NK-92 (cell line): ENCODE measurements around the gene NKD2.
"Not testable (repeated sequence)": the region's sequence is repeated elsewhere in the genome, so short reads cannot be mapped to it uniquely, and the experiment has no call there.

Source experiments
- DNase-seq: peaks from one replicate; lab custom pipeline; 2025; ENCODE audit not compliant: unreplicated experiment; lab: John Stamatoyannopoulos, UW

NKD2 gene

GRCh38 chr5:999724-1000123, 8.9 kb upstream of the NKD2 start:
- no peak for DNase-seq

- DNase-seq, result no peak
Measured at GRCh38 chr5:1000329-1000728, 8.3 kb upstream of the NKD2 start.

- not testable (repeated sequence) for DNase-seq
Measured at GRCh38 chr5:1000831-1001230, 7.8 kb upstream of the NKD2 start.

GRCh38 chr5:1001406-1002270, 7.0 kb upstream of the NKD2 start:
- no peak for DNase-seq

- no peak for DNase-seq
Measured at GRCh38 chr5:1002271-1002546, 6.4 kb upstream of the NKD2 start.

GRCh38 chr5:1002836-1003235, 5.8 kb upstream of the NKD2 start:
- no peak for DNase-seq

GRCh38 chr5:1003296-1003937, 5.2 kb upstream of the NKD2 start:
- DNase-seq, result no peak

GRCh38 chr5:1004461-1005248, 3.9 kb upstream of the NKD2 start:
- no peak for DNase-seq

- no peak for DNase-seq
Measured at GRCh38 chr5:1005249-1005851, 3.3 kb upstream of the NKD2 start.

- no peak for DNase-seq
Measured at GRCh38 chr5:1005904-1006655, 2.5 kb upstream of the NKD2 start.

- DNase-seq, result no peak
Measured at GRCh38 chr5:1006656-1007071, 1.9 kb upstream of the NKD2 start.

GRCh38 chr5:1007221-1007680, 1.4 kb upstream of the NKD2 start:
- DNase-seq, result no peak

GRCh38 chr5:1007681-1008450, 736 bp upstream of the NKD2 start:
- no peak for DNase-seq

GRCh38 chr5:1009359-1010180, 968 bp downstream of the NKD2 start:
- no peak for DNase-seq

GRCh38 chr5:1010181-1010510, 1.5 kb downstream of the NKD2 start:
- DNase-seq, result no peak

- no peak for DNase-seq
Measured at GRCh38 chr5:1010641-1011046, 2.0 kb downstream of the NKD2 start.

- DNase-seq, result no peak
Measured at GRCh38 chr5:1011226-1011631, 2.6 kb downstream of the NKD2 start.

GRCh38 chr5:1011741-1012312, 3.2 kb downstream of the NKD2 start:
- no peak for DNase-seq

- DNase-seq, result no peak
Measured at GRCh38 chr5:1012313-1012841, 3.8 kb downstream of the NKD2 start.
